PC-3 (cell line): ENCODE results near the gene ATXN10. TPM values are rescaled to one million over a fixed set of nuclear protein-coding genes. Genes with fewer than 3 reads are reported as not detected.
"Not testable (repeated sequence)": the region's sequence is repeated elsewhere in the genome, so short reads cannot be mapped to it uniquely, and the experiment has no call there.

ENCODE experiments used
- ATAC-seq: fragments of 200-7000 bp; cut with Tn5 transposase; 2 replicates; pipeline ENCODE4 v1.9.1; 2020; ENCODE audit warnings: mild to moderate bottlenecking, moderate library complexity
- Bru-seq: library from RNA; stranded (reverse); fragments of 400-500 nt; gene quantifications from one replicate; lab custom pipeline; 2021; lab: Mats Ljungman, UMichigan
- BruChase-seq, 2 experiments: library from RNA; stranded (reverse); fragments of 400-500 nt; gene quantifications; one replicate each; lab custom pipeline; 2021; lab: Mats Ljungman, UMichigan
- BruUV-seq: library from RNA; stranded (reverse); fragments of 400-500 nt; replicated peaks from 2 replicates; lab custom pipeline; 2021; lab: Mats Ljungman, UMichigan
- CTCF ChIA-PET: fragments of 300-600 bp; sonication (Branson Sonifier 250); formaldehyde crosslinking; loops from one replicate; lab custom pipeline; 2022; ENCODE audit warnings: antibody characterized with exemption; lab: Charles Lee
- POLR2A ChIA-PET: fragments of 300-600 bp; sonication (Branson Sonifier 250); formaldehyde crosslinking; loops from one replicate; lab custom pipeline; 2022; ENCODE audit warnings: antibody characterized with exemption; ENCODE audit not compliant: unreplicated experiment; lab: Charles Lee
- DNase-seq: peaks from one replicate; pipeline ENCODE4 v3.0.0-alpha.2; 2015
- H2AFZ ChIP-seq: fragments of 300-600 bp; sonication (generic); 2 replicates; pipeline ENCODE4 v1.6.0; 2016; ENCODE audit warnings: antibody characterized with exemption, low read length
- H3F3A ChIP-seq: fragments of 300-600 bp; sonication (generic); one replicate; pipeline ENCODE4 v1.6.0; 2017; ENCODE audit warnings: antibody characterized with exemption, low read length, control low read depth, mild to moderate bottlenecking; ENCODE audit not compliant: unreplicated experiment
- H3K27ac ChIP-seq: fragments of 300-600 bp; sonication (generic); 2 replicates; pipeline ENCODE4 v1.5.1; 2016; ENCODE audit warnings: mild to moderate bottlenecking, low read length
- H3K27me3 ChIP-seq: fragments of 300-600 bp; sonication (generic); 2 replicates; pipeline ENCODE4 v1.6.1; 2016; ENCODE audit warnings: low read length, mixed read lengths
- H3K36me3 ChIP-seq: fragments of 300-600 bp; sonication (generic); 2 replicates; pipeline ENCODE4 v1.6.1; 2016; ENCODE audit warnings: low read depth, mixed run types, low read length, mixed read lengths
- H3K4me1 ChIP-seq: fragments of 300-600 bp; sonication (generic); 2 replicates; pipeline ENCODE4 v1.5.1; 2016; ENCODE audit warnings: low read length; ENCODE audit not compliant: insufficient read depth
- H3K4me2 ChIP-seq: fragments of 300-600 bp; sonication (generic); 2 replicates; pipeline ENCODE4 v1.6.0; 2016; ENCODE audit warnings: low read length
- H3K4me3 ChIP-seq: fragments of 300-600 bp; sonication (generic); 2 replicates; pipeline ENCODE4 v1.5.1; 2016; ENCODE audit warnings: mild to moderate bottlenecking, low read length, mixed read lengths
- H3K79me2 ChIP-seq: fragments of 300-600 bp; sonication (generic); 2 replicates; pipeline ENCODE4 v1.6.1; 2017; ENCODE audit warnings: low read length, mixed read lengths
- H3K9ac ChIP-seq: fragments of 300-600 bp; sonication (generic); 2 replicates; pipeline ENCODE4 v1.6.0; 2016; ENCODE audit warnings: mild to moderate bottlenecking, low read length
- H3K9me2 ChIP-seq: fragments of 300-600 bp; sonication (generic); replicated peaks from 2 replicates; pipeline ENCODE4 v1.6.1; 2016; ENCODE audit warnings: mixed run types, low read length, mixed read lengths
- H3K9me3 ChIP-seq: fragments of 300-600 bp; sonication (generic); 2 replicates; pipeline ENCODE4 v1.6.1; 2016; ENCODE audit warnings: low read length, mixed read lengths
- H4K20me1 ChIP-seq: fragments of 300-600 bp; sonication (generic); 2 replicates; pipeline ENCODE4 v1.6.1; 2016; ENCODE audit warnings: low read length, mixed read lengths
- CTCF ChIP-seq: fragments of 300-600 bp; sonication (generic); conservative IDR thresholded peaks from 2 replicates; pipeline ENCODE4 v1.5.1; 2017; ENCODE audit warnings: antibody characterized with exemption, low read depth, mild to moderate bottlenecking, low read length
- EZH2 ChIP-seq: fragments of 300-600 bp; sonication (generic); IDR thresholded peaks from one replicate; pipeline ENCODE4 v1.6.1; 2017; ENCODE audit warnings: antibody characterized with exemption, mild to moderate bottlenecking, low read length; ENCODE audit not compliant: unreplicated experiment
- EZH2phosphoT487 ChIP-seq: fragments of 300-600 bp; sonication (generic); IDR thresholded peaks from 2 replicates; pipeline ENCODE4 v1.6.1; 2018; ENCODE audit warnings: mild to moderate bottlenecking, antibody characterized with exemption, low read length, borderline replicate concordance
- intact Hi-C: fragments of 100-400 bp; cut with micrococcal nuclease; formaldehyde crosslinking; loops from 2 replicates; pipeline ENCODE4 v1.9.0; 2023
- long read RNA-seq: library from polyadenylated mRNA; unstranded; transcript quantifications from one replicate; pipeline ENCODE4 v2.0.0, GENCODE V29; 2021; ENCODE audit not compliant: unreplicated experiment
- total RNA-seq: library from RNA; depleted of rRNA; stranded (reverse); fragments of >200 nt; gene quantifications from 2 replicates; pipeline ENCODE4 v1.2.3, GENCODE V29; 2014; rRNA removed

The ATXN10 gene
- 40.6 and 56.3 TPM in 2 replicates for total RNA-seq
- Bru-seq, nascent RNA: percentile 89 among the genes with signal in this experiment
- percentile 73 among the genes with signal in this experiment for BruChase-seq, experiment 1, labeled RNA remaining after a 6-hour chase
- percentile 83 among the genes with signal in this experiment for BruChase-seq, experiment 2, labeled RNA remaining after a 2-hour chase
- long read RNA-seq, transcript ATXN10-201 (12 exons, 3,329 nt): major isoform, 223 of 257 reads
- long read RNA-seq, partial matches to known transcripts: 13 of 257 reads
- long read RNA-seq, other reads (novel, unspliced or antisense): 19 of 257 reads

- peak; percentile 61 for DNase-seq
Observed at GRCh38 chr22:45671783-45672563, at the start of gene ATXN10. Gene ATXN10, plus strand, starts transcription at chr22:45671834. Its CDS starts 230 bp downstream, at chr22:45672064.

GRCh38 chr22:45621836-45622600, 49.6 kb upstream of the ATXN10 start:
- intact Hi-C loops: no loop called here

More at GRCh38 chr22:45671783-45672563, at the start of gene ATXN10:
- CTCF ChIA-PET: interaction anchor here (0.7 kb wide), 1 partner anchor 347 kb away, joined by 6 read pairs; no protein-coding TSS in a partner anchor
- Histone ChIP-seq H3K79me2 (peaks cover 49% of the 10 kb centered on the region), H2AFZ (peak within 1 kb of the TSS; percentile 84), H3K27me3 (no peaks in the 10 kb centered on the region), H3K27ac (peak within 1 kb of the TSS; percentile 76), H3K4me1 (peaks cover 20% of the 10 kb centered on the region), H4K20me1 (0 out of 2 replicates have a peak, but pooled peaks cover 3% of the 10 kb centered on the region), H3K36me3 (peaks cover 7% of the 10 kb centered on the region; the same call in 1 of the 2 replicates), H3K9me3 (no peaks in the 10 kb centered on the region), H3K9me2 (no peaks in the 10 kb centered on the region), H3F3A (no peaks in the 10 kb centered on the region), H3K4me3 (peak within 1 kb of the TSS; percentile 79), H3K4me2 (peak within 1 kb of the TSS; percentile 96), H3K9ac (peak within 1 kb of the TSS; percentile 95)
- peak; percentile 78 for ATAC-seq
- TF ChIP-seq CTCF (no peak), EZH2 (no peak), EZH2phosphoT487 (no peak)
- no TSS peak for BruUV-seq
- POLR2A ChIA-PET: interaction anchor here (0.7 kb wide), 2 partner anchors 9 to 63 kb away, joined by 3 to 19 read pairs; no protein-coding TSS in a partner anchor
- intact Hi-C loops: no loop called here

GRCh38 chr22:45623464-45624145, 48.0 kb upstream of the ATXN10 start:
- H3F3A ChIP-seq, H4K20me1 ChIP-seq, H2AFZ ChIP-seq, H3K27me3 ChIP-seq, H3K4me3 ChIP-seq, H3K4me2 ChIP-seq, H3K36me3 ChIP-seq, ATAC-seq, intact Hi-C loops, DNase-seq, POLR2A ChIA-PET, H3K27ac ChIP-seq, BruUV-seq, CTCF ChIA-PET, H3K9me3 ChIP-seq, H3K9me2 ChIP-seq, H3K9ac ChIP-seq: not testable (repeated sequence)
- Histone ChIP-seq H3K79me2 (peaks cover 11% of the 10 kb centered on the region), H3K4me1 (peaks cover 23% of the 10 kb centered on the region)

More at GRCh38 chr22:45621836-45622600, 49.6 kb upstream of the ATXN10 start:
- DNase-seq (no peak), ATAC-seq (no peak)
- H3K9me2 ChIP-seq: no peaks in the 10 kb centered on the region
- CTCF ChIA-PET: no interaction called here
- H3K27me3 ChIP-seq: no peaks in the 10 kb centered on the region
- H3K27ac ChIP-seq: no peak overlapping the region
- no peaks in the 10 kb centered on the region for H3F3A ChIP-seq
- TF ChIP-seq CTCF (no peak), EZH2 (no peak), EZH2phosphoT487 (no peak)
- H3K36me3 ChIP-seq: no peaks in the 10 kb centered on the region; the same call in 1 of the 2 replicates
- H4K20me1 ChIP-seq: no peaks in the 10 kb centered on the region
- no peak overlapping the region for H2AFZ ChIP-seq
- no peak overlapping the region for H3K9ac ChIP-seq
- H3K4me3 ChIP-seq: no peak overlapping the region
- BruUV-seq: no TSS peak
- peaks cover 11% of the 10 kb centered on the region for H3K79me2 ChIP-seq
- no peak overlapping the region for H3K4me2 ChIP-seq
- POLR2A ChIA-PET: no interaction called here
- no peaks in the 10 kb centered on the region for H3K9me3 ChIP-seq
- peaks cover 21% of the 10 kb centered on the region for H3K4me1 ChIP-seq
